ENCODE data around the gene COQ8B. TPM values are rescaled to one million over a fixed set of nuclear protein-coding genes. Genes with fewer than 3 reads are reported as not detected.
"Not testable (repeated sequence)": the region's sequence is repeated elsewhere in the genome, so short reads cannot be mapped to it uniquely, and the experiment has no call there.

Gene COQ8B
- total RNA-seq, 1 experiment from 2014 or later: 35.7 TPM

DNA sequence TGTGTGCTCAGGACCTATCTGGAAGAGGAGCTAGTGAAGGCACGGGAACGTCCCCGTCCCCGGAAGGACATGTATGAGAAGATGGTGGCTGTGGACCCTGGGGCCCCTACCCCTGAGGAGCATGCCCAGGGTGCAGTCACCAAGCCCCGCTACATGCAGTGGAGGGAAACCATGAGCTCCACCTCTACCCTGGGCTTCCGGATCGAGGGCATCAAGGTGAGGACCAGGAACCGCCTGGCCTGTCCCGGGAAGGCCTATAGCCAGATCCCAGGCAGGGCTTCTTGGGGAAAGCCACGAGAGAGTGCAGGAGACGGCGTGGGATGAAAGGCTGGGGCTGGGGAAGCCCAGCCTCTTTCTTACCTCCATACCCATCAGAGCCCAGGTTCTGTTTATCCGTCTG, 16.5 kb upstream of the COQ8B start:
- ChIA-PET CTCF (interaction anchor here (1.4 kb wide), 1 partner anchor 16 kb away, joined by 3 read pairs; the partner anchor contains the start of genes COQ8B and ITPKC), POLR2A (interaction anchor here (0.6 to 1.2 kb wide), 3 partner anchors 10 to 45 kb away, joined by 3 to 5 read pairs (median 3); partner anchors contain the start of genes COQ8B, ITPKC and RAB4B)
- Histone ChIP-seq H3K27me3 (replicated peaks; ENCODE audit: control insufficient read depth, insufficient read depth, low read length) (no peaks in the 10 kb centered on the region), H3K4me1 (no peaks in the 10 kb centered on the region), H3K9me3 (no peaks in the 10 kb centered on the region), H3K36me3 (ENCODE audit: control insufficient read depth, insufficient read depth, low read length) (peaks cover 18% of the 10 kb centered on the region), H3K4me3 (ENCODE audit: low read depth, low read length) (no peak overlapping the region)
- TF ChIP-seq, protein P1, sequence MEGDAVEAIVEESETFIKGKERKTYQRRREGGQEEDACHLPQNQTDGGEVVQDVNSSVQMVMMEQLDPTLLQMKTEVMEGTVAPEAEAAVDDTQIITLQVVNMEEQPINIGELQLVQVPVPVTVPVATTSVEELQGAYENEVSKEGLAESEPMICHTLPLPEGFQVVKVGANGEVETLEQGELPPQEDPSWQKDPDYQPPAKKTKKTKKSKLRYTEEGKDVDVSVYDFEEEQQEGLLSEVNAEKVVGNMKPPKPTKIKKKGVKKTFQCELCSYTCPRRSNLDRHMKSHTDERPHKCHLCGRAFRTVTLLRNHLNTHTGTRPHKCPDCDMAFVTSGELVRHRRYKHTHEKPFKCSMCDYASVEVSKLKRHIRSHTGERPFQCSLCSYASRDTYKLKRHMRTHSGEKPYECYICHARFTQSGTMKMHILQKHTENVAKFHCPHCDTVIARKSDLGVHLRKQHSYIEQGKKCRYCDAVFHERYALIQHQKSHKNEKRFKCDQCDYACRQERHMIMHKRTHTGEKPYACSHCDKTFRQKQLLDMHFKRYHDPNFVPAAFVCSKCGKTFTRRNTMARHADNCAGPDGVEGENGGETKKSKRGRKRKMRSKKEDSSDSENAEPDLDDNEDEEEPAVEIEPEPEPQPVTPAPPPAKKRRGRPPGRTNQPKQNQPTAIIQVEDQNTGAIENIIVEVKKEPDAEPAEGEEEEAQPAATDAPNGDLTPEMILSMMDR (IDR thresholded peaks at IDR 0.05; ENCODE audit: insufficient read depth in 1 of 2, low read depth in 1 of 2, low read length in 1 of 2, severe bottlenecking in 1 of 2, unreplicated experiment in 1 of 2): no peak
- no peak for DNase-seq
- no peaks in the 10 kb centered on the region for H3K27me3 Mint-ChIP-seq (ENCODE audit: insufficient read depth, unreplicated experiment)
- H3K27ac Mint-ChIP-seq (ENCODE audit: unreplicated experiment): no peak overlapping the region
- H3K4me1 Mint-ChIP-seq (ENCODE audit: low read depth, unreplicated experiment): peaks cover 14% of the 10 kb centered on the region
- no TSS peak for BruUV-seq (replicated peaks)
- peaks cover 96% of the 10 kb centered on the region for H3K36me3 Mint-ChIP-seq (ENCODE audit: insufficient read depth, unreplicated experiment)
- no peaks in the 10 kb centered on the region for H3K9me3 Mint-ChIP-seq (ENCODE audit: unreplicated experiment)
- H3K4me3 Mint-ChIP-seq (ENCODE audit: unreplicated experiment): no peak overlapping the region
- intact Hi-C loops (cut with micrococcal nuclease; ENCODE audit: unreplicated experiment): no loop called here

GRCh38 chr19:40732304-40732703, 15.6 kb upstream of the COQ8B start:
- H3K9me3 Mint-ChIP-seq (ENCODE audit: unreplicated experiment); intact Hi-C loops (cut with micrococcal nuclease; ENCODE audit: unreplicated experiment); CTCF ChIA-PET; H3K27me3 Mint-ChIP-seq (ENCODE audit: insufficient read depth, unreplicated experiment); H3K4me3 ChIP-seq (ENCODE audit: low read depth, low read length); H3K4me3 Mint-ChIP-seq (ENCODE audit: unreplicated experiment); DNase-seq; H3K27me3 ChIP-seq (replicated peaks; ENCODE audit: control insufficient read depth, insufficient read depth, low read length); H3K27ac Mint-ChIP-seq (ENCODE audit: unreplicated experiment); BruUV-seq (replicated peaks); H3K4me1 ChIP-seq; H3K9me3 ChIP-seq: not testable (repeated sequence)
- peaks cover 14% of the 10 kb centered on the region for H3K4me1 Mint-ChIP-seq (ENCODE audit: low read depth, unreplicated experiment)
- POLR2A ChIA-PET: interaction anchor here (1.0 kb wide), 1 partner anchor 46 kb away, joined by 3 read pairs; the partner anchor contains the start of gene RAB4B
- H3K36me3 ChIP-seq (ENCODE audit: control insufficient read depth, insufficient read depth, low read length): peaks cover 19% of the 10 kb centered on the region
- H3K36me3 Mint-ChIP-seq (ENCODE audit: insufficient read depth, unreplicated experiment): peaks cover 96% of the 10 kb centered on the region

GRCh38 chr19:40730065-40730464, 13.4 kb upstream of the COQ8B start:
- peaks cover 95% of the 10 kb centered on the region for H3K36me3 Mint-ChIP-seq (ENCODE audit: insufficient read depth, unreplicated experiment)
- H3K27me3 ChIP-seq (replicated peaks; ENCODE audit: control insufficient read depth, insufficient read depth, low read length); H3K4me3 ChIP-seq (ENCODE audit: low read depth, low read length); H3K27me3 Mint-ChIP-seq (ENCODE audit: insufficient read depth, unreplicated experiment); BruUV-seq (replicated peaks); POLR2A ChIA-PET; H3K4me1 Mint-ChIP-seq (ENCODE audit: low read depth, unreplicated experiment); H3K4me1 ChIP-seq; intact Hi-C loops (cut with micrococcal nuclease; ENCODE audit: unreplicated experiment); H3K9me3 ChIP-seq; H3K9me3 Mint-ChIP-seq (ENCODE audit: unreplicated experiment); DNase-seq; CTCF ChIA-PET; H3K4me3 Mint-ChIP-seq (ENCODE audit: unreplicated experiment); H3K27ac Mint-ChIP-seq (ENCODE audit: unreplicated experiment): not testable (repeated sequence)
- H3K36me3 ChIP-seq (ENCODE audit: control insufficient read depth, insufficient read depth, low read length): peaks cover 23% of the 10 kb centered on the region

DNA sequence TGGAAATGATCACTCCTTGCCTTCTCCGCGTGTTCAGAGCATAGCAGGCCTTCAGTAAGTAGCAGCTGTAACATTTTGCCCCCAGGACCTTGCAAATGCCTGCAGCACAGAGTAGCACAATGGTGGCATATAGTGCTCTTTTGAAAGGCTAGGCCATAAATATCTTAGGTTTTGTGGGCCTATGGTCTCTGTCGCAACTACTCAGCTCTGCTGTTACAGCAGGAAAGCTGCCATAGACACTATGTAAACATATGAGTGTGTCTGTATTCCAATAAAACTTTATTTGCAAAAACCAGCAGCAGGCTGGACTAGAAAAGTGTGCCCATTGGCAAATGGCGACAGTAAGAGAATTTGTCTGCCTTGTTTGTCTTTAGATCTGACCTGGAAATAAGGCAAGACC, 9.6 kb upstream of the COQ8B start:
- Histone ChIP-seq H3K4me3 (ENCODE audit: low read depth, low read length) (no peak overlapping the region), H3K4me1 (no peaks in the 10 kb centered on the region), H3K27me3 (replicated peaks; ENCODE audit: control insufficient read depth, insufficient read depth, low read length) (no peaks in the 10 kb centered on the region), H3K9me3 (peaks cover 6% of the 10 kb centered on the region; the same call in 1 of the 2 replicates), H3K36me3 (ENCODE audit: control insufficient read depth, insufficient read depth, low read length) (peaks cover 25% of the 10 kb centered on the region)
- H3K4me1 Mint-ChIP-seq (ENCODE audit: low read depth, unreplicated experiment): no peaks in the 10 kb centered on the region
- ChIA-PET POLR2A (interaction anchor here (0.6 kb wide), 1 partner anchor 296 kb away, joined by 13 read pairs; no protein-coding TSS in a partner anchor), CTCF (no interaction called here)
- no peak overlapping the region for H3K4me3 Mint-ChIP-seq (ENCODE audit: unreplicated experiment)
- DNase-seq: peak in 1 of 2 experiments; percentile 46
- H3K9me3 Mint-ChIP-seq (ENCODE audit: unreplicated experiment): no peaks in the 10 kb centered on the region
- H3K36me3 Mint-ChIP-seq (ENCODE audit: insufficient read depth, unreplicated experiment): peaks cover 92% of the 10 kb centered on the region
- TF ChIP-seq, protein P1 (IDR thresholded peaks at IDR 0.05; ENCODE audit: insufficient read depth in 1 of 2, low read depth in 1 of 2, low read length in 1 of 2, severe bottlenecking in 1 of 2, unreplicated experiment in 1 of 2): no peak
- intact Hi-C loops (cut with micrococcal nuclease; ENCODE audit: unreplicated experiment): no loop called here
- peak overlapping the region; percentile 39 for H3K27ac Mint-ChIP-seq (ENCODE audit: unreplicated experiment)
- H3K27me3 Mint-ChIP-seq (ENCODE audit: insufficient read depth, unreplicated experiment): no peaks in the 10 kb centered on the region
- BruUV-seq (replicated peaks): no TSS peak

Data from Caco-2 (cell line).